NCI-H748 (cell line): ENCODE results near the gene GCSAM.
A peak's percentile ranks its signal among the peaks of the same experiment; 100 is the strongest.

Experiments
- DNase-seq: peaks from one replicate; lab custom pipeline; 2025; ENCODE audit not compliant: unreplicated experiment; lab: John Stamatoyannopoulos, UW

The GCSAM gene

DNA sequence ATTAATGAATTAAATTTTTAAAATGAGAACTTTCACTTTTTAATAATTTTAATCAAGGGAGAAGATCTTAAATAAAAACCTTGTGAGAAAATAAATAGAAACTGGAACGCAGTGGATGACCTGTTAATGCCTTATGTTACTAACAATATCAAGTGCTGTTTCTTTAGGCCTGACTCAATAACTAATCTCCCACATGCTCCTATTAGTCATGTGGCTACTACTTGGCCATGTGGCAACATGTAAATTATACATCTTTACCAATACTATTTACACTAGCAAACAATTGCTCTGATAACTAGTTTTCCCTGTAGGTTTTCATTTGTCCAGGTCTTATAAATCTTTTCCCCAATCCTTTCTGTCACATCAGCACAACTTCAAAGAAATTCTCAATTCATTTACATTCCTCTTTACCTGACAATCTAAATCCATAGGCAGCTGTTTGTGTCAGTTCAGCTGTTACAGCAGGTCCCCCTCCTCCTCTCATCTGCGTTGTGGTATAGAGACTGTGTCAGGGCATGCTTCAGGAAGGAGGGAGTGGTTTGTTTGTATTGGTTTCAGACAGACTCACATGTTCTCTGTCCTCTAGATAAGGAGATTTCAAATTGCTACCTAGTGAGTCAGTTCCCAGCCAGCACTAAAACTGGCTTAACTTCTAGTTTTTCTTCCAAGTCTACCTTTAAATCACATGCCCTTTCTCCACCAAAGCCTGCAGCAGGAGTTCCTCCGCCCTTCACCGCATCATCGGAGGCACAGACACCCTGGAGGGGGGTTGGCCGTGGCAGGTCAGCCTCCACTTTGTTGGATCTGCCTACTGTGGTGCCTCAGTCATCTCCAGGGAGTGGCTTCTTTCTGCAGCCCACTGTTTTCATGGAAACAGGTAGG, 58.2 kb downstream of the GCSAM start:
- DNase-seq, result peak; percentile 83

DNA sequence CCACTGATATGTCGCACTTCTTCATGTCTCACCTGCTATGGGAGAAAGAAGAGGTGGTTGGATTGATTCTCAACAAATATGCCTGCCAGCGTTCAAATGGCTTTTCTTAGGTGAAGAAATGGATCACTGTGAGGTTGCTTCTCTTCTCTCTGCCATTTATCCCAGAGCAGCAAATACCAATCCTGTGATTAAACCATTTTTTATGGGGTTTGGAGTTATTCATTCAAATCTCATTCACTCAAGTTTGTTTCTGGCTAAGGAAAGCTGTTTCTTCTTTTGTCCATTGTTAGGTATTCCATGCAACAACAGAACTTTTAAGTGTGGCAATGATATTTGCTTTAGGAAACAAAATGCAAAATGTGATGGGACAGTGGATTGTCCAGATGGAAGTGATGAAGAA, 59.0 kb downstream of the GCSAM start:
- no peak for DNase-seq

DNA sequence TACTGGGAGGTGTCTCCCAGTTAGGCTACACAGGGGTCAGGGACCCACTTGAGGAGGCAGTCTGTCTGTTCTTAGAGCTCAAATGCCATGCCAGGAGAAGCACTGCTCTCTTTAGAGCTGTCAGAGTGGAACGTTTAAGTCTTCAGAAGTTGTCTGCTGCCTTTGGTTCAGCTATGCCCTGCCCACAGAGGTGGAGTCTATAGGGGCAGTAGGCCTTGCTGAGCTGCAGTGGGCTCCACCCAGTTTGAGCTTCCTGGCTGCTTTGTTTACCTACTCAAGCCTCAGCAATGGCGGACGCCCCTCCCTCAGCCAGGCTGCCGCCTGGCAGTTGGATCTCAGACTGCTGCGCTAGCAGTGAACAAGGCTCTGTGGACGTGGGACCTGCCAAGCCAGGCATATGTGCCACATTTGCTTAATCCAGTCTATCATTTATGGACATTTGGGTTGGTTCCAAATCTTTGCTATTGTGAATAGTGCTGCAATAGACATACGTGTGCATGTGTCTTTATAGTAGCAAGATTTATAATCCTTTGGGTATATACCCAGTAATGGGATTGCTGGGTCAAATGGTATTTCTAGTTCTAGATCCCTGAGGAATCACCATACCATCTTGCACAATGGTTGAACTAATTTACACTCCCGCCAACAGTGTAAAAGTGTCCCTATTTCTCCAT, 60.5 kb downstream of the GCSAM start:
- DNase-seq, result peak; percentile 65
